ENCODE results near the gene SUMO3.
A peak's percentile ranks its signal among the peaks of the same experiment; 100 is the strongest.

DNA sequence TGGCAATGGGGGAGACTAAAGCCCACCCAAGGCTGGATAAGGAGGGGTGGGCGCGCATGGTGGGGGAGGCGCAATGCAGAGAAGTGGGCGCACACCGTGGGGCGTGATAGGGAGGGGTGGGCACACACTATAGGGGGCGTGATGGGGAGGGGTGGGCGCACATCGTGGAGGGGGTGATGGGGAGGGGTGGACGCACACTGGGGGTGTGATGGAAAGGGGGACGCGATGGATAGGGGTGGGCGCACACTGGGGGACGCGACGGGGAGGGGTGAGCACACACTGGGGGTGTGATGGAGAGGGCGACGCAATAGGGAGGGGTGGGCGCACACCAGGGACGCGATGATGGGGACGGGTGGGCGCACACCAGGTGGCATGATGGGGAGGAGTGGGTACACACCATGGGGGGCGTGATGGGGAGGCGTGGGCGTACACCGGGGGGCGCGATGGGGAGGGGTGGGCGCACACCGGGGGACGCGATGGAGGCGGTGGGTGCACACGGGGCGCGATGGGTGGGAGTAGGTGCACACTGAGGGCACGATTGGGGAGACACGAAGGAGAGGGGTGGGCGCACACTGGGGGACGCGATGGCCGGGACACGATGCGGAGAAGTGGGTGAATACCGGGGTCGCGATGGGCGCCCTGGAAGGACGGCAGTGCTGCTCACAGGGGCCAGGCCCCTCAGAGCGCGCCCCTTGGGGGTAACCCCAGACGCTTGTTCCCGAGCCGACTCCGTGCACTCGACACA is 929 bp downstream of the SUMO3 start:
- TF ChIP-seq, protein P1, sequence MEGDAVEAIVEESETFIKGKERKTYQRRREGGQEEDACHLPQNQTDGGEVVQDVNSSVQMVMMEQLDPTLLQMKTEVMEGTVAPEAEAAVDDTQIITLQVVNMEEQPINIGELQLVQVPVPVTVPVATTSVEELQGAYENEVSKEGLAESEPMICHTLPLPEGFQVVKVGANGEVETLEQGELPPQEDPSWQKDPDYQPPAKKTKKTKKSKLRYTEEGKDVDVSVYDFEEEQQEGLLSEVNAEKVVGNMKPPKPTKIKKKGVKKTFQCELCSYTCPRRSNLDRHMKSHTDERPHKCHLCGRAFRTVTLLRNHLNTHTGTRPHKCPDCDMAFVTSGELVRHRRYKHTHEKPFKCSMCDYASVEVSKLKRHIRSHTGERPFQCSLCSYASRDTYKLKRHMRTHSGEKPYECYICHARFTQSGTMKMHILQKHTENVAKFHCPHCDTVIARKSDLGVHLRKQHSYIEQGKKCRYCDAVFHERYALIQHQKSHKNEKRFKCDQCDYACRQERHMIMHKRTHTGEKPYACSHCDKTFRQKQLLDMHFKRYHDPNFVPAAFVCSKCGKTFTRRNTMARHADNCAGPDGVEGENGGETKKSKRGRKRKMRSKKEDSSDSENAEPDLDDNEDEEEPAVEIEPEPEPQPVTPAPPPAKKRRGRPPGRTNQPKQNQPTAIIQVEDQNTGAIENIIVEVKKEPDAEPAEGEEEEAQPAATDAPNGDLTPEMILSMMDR (IDR thresholded peaks at IDR 0.05) = no peak
- peak in 1 of 2 donors; percentile 5 for TF ChIP-seq POLR2AphosphoS5 (IDR thresholded peaks at IDR 0.05)
